ENCODE measurements around the gene WNT16.

The WNT16 gene

DNA sequence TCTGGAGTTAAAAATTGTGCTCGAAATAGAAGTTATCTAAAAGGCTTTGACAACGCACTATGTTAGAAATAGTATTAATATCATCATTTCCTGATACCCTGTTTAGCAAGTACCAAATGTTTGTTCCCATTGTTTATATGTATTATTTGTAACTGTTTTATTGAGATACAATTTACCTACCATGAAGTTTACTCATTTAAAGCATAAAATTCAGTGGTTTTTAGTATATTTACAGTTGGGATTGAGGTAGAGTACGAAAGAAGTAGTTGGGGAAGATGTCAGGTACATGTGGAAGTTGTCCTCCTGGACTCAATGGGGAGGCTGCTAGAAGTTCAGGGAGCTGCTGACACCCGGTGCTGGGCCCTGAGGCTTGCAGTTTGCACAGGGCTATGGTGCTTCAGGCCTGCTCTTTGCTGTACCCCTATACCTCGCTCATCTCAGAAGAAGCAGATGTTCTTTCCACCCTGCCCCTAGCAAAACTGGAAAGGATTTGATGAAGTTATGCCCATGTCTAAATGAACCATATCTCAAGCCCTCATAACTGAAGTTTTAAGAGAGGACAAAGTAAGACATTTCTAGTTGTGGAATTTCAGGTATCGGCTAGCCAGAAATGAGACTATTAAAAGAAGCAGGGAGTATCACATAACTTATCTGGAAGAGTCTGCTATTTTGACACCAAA, 25.2 kb upstream of the WNT16 start:
- Histone ChIP-seq H3K27me3 (ENCODE audit: insufficient read depth, low read length, poor library complexity, severe bottlenecking) (no peaks in the 10 kb centered on the region), H3K9me3 (ENCODE audit: insufficient read depth, low read depth, low read length) (no peaks in the 10 kb centered on the region), H3F3A (ENCODE audit: low read depth) (no peaks in the 10 kb centered on the region), H3K4me2 (ENCODE audit: low read depth, low read length, poor library complexity, severe bottlenecking) (no peak overlapping the region), H3K36me3 (ENCODE audit: insufficient read depth, low read length) (no peaks in the 10 kb centered on the region), H3K4me1 (ENCODE audit: insufficient read depth, low read length, poor library complexity, severe bottlenecking) (no peaks in the 10 kb centered on the region), H3K4me3 (ENCODE audit: low read length, poor library complexity, severe bottlenecking) (no peak overlapping the region), H3K9me2 (replicated peaks; ENCODE audit: low read depth, low read length) (no peaks in the 10 kb centered on the region), H4K20me1 (ENCODE audit: insufficient read depth, low read length, poor library complexity, severe bottlenecking) (no peaks in the 10 kb centered on the region), H3K9ac (ENCODE audit: low read depth, low read length, poor library complexity, severe bottlenecking) (no peak overlapping the region), H2AFZ (ENCODE audit: low read length) (no peak overlapping the region), H3K79me2 (ENCODE audit: insufficient read depth, low read length) (no peaks in the 10 kb centered on the region)
- TF ChIP-seq, protein P1, sequence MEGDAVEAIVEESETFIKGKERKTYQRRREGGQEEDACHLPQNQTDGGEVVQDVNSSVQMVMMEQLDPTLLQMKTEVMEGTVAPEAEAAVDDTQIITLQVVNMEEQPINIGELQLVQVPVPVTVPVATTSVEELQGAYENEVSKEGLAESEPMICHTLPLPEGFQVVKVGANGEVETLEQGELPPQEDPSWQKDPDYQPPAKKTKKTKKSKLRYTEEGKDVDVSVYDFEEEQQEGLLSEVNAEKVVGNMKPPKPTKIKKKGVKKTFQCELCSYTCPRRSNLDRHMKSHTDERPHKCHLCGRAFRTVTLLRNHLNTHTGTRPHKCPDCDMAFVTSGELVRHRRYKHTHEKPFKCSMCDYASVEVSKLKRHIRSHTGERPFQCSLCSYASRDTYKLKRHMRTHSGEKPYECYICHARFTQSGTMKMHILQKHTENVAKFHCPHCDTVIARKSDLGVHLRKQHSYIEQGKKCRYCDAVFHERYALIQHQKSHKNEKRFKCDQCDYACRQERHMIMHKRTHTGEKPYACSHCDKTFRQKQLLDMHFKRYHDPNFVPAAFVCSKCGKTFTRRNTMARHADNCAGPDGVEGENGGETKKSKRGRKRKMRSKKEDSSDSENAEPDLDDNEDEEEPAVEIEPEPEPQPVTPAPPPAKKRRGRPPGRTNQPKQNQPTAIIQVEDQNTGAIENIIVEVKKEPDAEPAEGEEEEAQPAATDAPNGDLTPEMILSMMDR (conservative IDR thresholded peaks at IDR 0.05; ENCODE audit: low read length), result no peak
- TF ChIP-seq EZH2phosphoT487 (IDR thresholded peaks at IDR 0.05; ENCODE audit: borderline replicate concordance), result no peak

DNA sequence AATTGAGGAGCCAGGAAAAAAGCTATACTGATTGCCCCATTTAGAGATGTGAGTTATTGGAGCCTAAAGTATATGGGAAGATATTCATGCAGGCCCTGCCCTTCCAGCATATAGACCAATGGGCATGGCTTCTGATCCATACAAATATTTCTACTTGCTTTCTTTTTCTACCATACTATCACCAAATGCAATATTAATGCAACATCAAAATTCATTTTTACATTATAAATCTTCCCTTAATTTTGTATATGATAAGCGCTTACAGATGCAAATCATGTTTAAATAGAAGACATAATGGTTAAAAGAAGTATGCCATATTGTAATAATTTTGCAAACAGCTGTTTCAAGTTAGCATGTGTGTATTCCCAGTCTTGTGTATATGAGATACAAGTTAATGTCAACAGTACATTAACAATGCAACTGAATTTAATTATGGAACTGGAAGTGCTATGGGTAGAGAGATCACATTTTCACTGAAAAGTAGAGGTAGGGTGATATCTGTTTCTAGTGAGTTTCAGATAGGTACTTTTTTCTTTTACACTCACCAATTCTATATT, 24.6 kb upstream of the WNT16 start:
- H3K9me3 ChIP-seq (ENCODE audit: insufficient read depth, low read depth, low read length), result no peaks in the 10 kb centered on the region
- no peak overlapping the region for H3K9ac ChIP-seq (ENCODE audit: low read depth, low read length, poor library complexity, severe bottlenecking)
- H3K36me3 ChIP-seq (ENCODE audit: insufficient read depth, low read length), result no peaks in the 10 kb centered on the region
- no peaks in the 10 kb centered on the region for H3K27me3 ChIP-seq (ENCODE audit: insufficient read depth, low read length, poor library complexity, severe bottlenecking)
- no peak for TF ChIP-seq EZH2phosphoT487 (IDR thresholded peaks at IDR 0.05; ENCODE audit: borderline replicate concordance)
- TF ChIP-seq, protein P1 (conservative IDR thresholded peaks at IDR 0.05; ENCODE audit: low read length), result no peak
- no peaks in the 10 kb centered on the region for H3K79me2 ChIP-seq (ENCODE audit: insufficient read depth, low read length)
- H3K9me2 ChIP-seq (replicated peaks; ENCODE audit: low read depth, low read length), result no peaks in the 10 kb centered on the region
- no peaks in the 10 kb centered on the region for H3F3A ChIP-seq (ENCODE audit: low read depth)
- no peak overlapping the region for H2AFZ ChIP-seq (ENCODE audit: low read length)
- H3K4me3 ChIP-seq (ENCODE audit: low read length, poor library complexity, severe bottlenecking), result no peak overlapping the region
- H4K20me1 ChIP-seq (ENCODE audit: insufficient read depth, low read length, poor library complexity, severe bottlenecking), result no peaks in the 10 kb centered on the region
- no peak overlapping the region for H3K4me2 ChIP-seq (ENCODE audit: low read depth, low read length, poor library complexity, severe bottlenecking)
- H3K4me1 ChIP-seq (ENCODE audit: insufficient read depth, low read length, poor library complexity, severe bottlenecking), result no peaks in the 10 kb centered on the region

DNA sequence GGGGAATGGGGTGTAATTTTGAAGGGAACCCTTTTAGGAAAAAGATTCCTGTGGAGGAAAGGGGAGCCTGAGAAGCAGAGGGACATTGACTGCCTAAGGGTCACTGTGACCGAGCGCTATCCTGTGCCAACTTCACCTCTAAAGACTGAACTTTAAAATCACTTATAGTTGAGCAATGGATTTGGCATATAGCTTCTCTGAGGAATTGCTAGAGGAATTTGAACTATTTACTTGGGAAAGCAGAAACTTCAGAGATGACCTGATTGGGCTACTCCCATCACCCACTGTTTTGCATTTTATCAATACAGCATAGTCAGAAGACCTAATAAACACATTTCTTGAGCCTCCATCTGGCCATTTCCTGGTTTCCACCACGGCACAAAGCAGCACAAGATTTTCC, 23.7 kb upstream of the WNT16 start:
- H3F3A ChIP-seq (ENCODE audit: low read depth), result no peaks in the 10 kb centered on the region
- H3K79me2 ChIP-seq (ENCODE audit: insufficient read depth, low read length), result no peaks in the 10 kb centered on the region
- no peak overlapping the region for H3K4me3 ChIP-seq (ENCODE audit: low read length, poor library complexity, severe bottlenecking)
- no peaks in the 10 kb centered on the region for H3K4me1 ChIP-seq (ENCODE audit: insufficient read depth, low read length, poor library complexity, severe bottlenecking)
- no peak overlapping the region for H2AFZ ChIP-seq (ENCODE audit: low read length)
- no peak for TF ChIP-seq EZH2phosphoT487 (IDR thresholded peaks at IDR 0.05; ENCODE audit: borderline replicate concordance)
- TF ChIP-seq, protein P1 (conservative IDR thresholded peaks at IDR 0.05; ENCODE audit: low read length), result no peak
- no peak overlapping the region for H3K9ac ChIP-seq (ENCODE audit: low read depth, low read length, poor library complexity, severe bottlenecking)
- H3K36me3 ChIP-seq (ENCODE audit: insufficient read depth, low read length), result no peaks in the 10 kb centered on the region
- H4K20me1 ChIP-seq (ENCODE audit: insufficient read depth, low read length, poor library complexity, severe bottlenecking), result no peaks in the 10 kb centered on the region
- no peaks in the 10 kb centered on the region for H3K9me2 ChIP-seq (replicated peaks; ENCODE audit: low read depth, low read length)
- H3K4me2 ChIP-seq (ENCODE audit: low read depth, low read length, poor library complexity, severe bottlenecking), result no peak overlapping the region
- no peaks in the 10 kb centered on the region for H3K27me3 ChIP-seq (ENCODE audit: insufficient read depth, low read length, poor library complexity, severe bottlenecking)
- no peaks in the 10 kb centered on the region for H3K9me3 ChIP-seq (ENCODE audit: insufficient read depth, low read depth, low read length)

Measured in Loucy (cell line).